Measurements from ENCODE around the gene CTCFL. TPM values are rescaled to one million over a fixed set of nuclear protein-coding genes. Genes with fewer than 3 reads are reported as not detected.

The CTCFL gene
- total and polyA plus RNA-seq, 2 donors (not counting 3 experiments of a cell fraction or from before 2014, with no cell fraction given): not detected

- dilution Hi-C loops (cut with MboI; ENCODE audit: extremely low pct_ligation_motif_present, low sequenced_read_pairs) (no loop called here), intact Hi-C loops (cut with micrococcal nuclease) (no loop called here)
- no peak for TF ChIP-seq JUN (IDR thresholded peaks at IDR 0.05; ENCODE audit: borderline replicate concordance, insufficient read depth, insufficient read length, low read depth)
- TF ChIP-seq GATA2 (IDR thresholded peaks at IDR 0.05; ENCODE audit: insufficient read depth, insufficient read length, low read depth, low read length): no peak
- no peak for TF ChIP-seq FOS (IDR thresholded peaks at IDR 0.05; ENCODE audit: borderline replicate concordance, insufficient read depth, low read length)
- TF ChIP-seq POLR2AphosphoS5 (IDR thresholded peaks at IDR 0.05; ENCODE audit: insufficient read depth, low read depth, low read length): no peak
- TF ChIP-seq MYC (IDR thresholded peaks at IDR 0.05; ENCODE audit: low read depth, low read length): no peak
- TF ChIP-seq MAX (IDR thresholded peaks at IDR 0.05; ENCODE audit: insufficient read depth, insufficient read length): no peak
- H3K36me3 ChIP-seq (ENCODE audit: control insufficient read depth in 2 of 2, extremely low read depth in 1 of 2, insufficient read depth in 2 of 2, low read length in 2 of 2): no peaks in the 10 kb centered on the region
- H3K4me1 ChIP-seq (ENCODE audit: control insufficient read depth, extremely low read depth, insufficient read depth, low read length): no peaks in the 10 kb centered on the region
- no peaks in the 10 kb centered on the region for H4K20me1 ChIP-seq (replicated peaks; ENCODE audit: control insufficient read depth, extremely low read depth, insufficient read depth, low read length)
- POLR2A ChIA-PET: no interaction called here
- H3K9me3 ChIP-seq (replicated peaks; ENCODE audit: control insufficient read depth, insufficient read depth, low read length): no peaks in the 10 kb centered on the region
- FAIRE-seq: no peak
- CTCF ChIA-PET: interaction anchor here (1.5 to 1.8 kb wide), 2 partner anchors 24 to 31 kb away, joined by 3 to 5 read pairs; no protein-coding TSS in a partner anchor
- no peak overlapping the region for H2AFZ ChIP-seq (ENCODE audit: low read depth, low read length)
- H3K4me2 ChIP-seq (ENCODE audit: insufficient read depth, low read length): no peak overlapping the region
- H3K4me3 ChIP-seq (replicated peaks in 1 of 3; ENCODE audit: insufficient read depth in 1 of 3, low read depth in 1 of 3, low read length in 3 of 3): no peak overlapping the region
- no peaks in the 10 kb centered on the region for H3K27me3 ChIP-seq (ENCODE audit: control insufficient read depth in 2 of 2, insufficient read depth in 2 of 2, low read length in 2 of 2)
- no peaks in the 10 kb centered on the region for H3K79me2 ChIP-seq (ENCODE audit: control insufficient read depth, insufficient read depth, low read length)
- H3K9me1 ChIP-seq (replicated peaks; ENCODE audit: control insufficient read depth, extremely low read depth, insufficient read depth, low read length): no peaks in the 10 kb centered on the region
- no peak overlapping the region for H3K9ac ChIP-seq (replicated peaks; ENCODE audit: extremely low read depth, insufficient read depth, low read length)
- no peak overlapping the region for H3K27ac ChIP-seq (ENCODE audit: insufficient read depth, low read depth, low read length)
- no TSS peak for BruUV-seq (replicated peaks)
- no peak for DNase-seq (ENCODE audit: low read depth, low spot score)
These were observed 45.4 kb upstream of the CTCFL start for GRCh38 chr20:57570145-57570850.

- POLR2A ChIA-PET: no interaction called here
- TF ChIP-seq MYC (IDR thresholded peaks at IDR 0.05; ENCODE audit: low read depth, low read length) (no peak), POLR2A (IDR thresholded peaks at IDR 0.05; ENCODE audit: low read depth, low read length) (no peak), JUN (IDR thresholded peaks at IDR 0.05; ENCODE audit: borderline replicate concordance, insufficient read depth, insufficient read length, low read depth) (no peak), FOS (IDR thresholded peaks at IDR 0.05; ENCODE audit: borderline replicate concordance, insufficient read depth, low read length) (no peak), EZH2 (IDR thresholded peaks at IDR 0.05; ENCODE audit: borderline replicate concordance, low read depth, low read length, severe bottlenecking) (no peak)
- intact Hi-C loops (cut with micrococcal nuclease): no loop called here
These were observed 44.0 kb upstream of the CTCFL start for GRCh38 chr20:57568960-57569359.

More at GRCh38 chr20:57568960-57569359, 44.0 kb upstream of the CTCFL start:
- H3K9ac ChIP-seq (replicated peaks; ENCODE audit: extremely low read depth, insufficient read depth, low read length): no peak overlapping the region
- H3K27me3 ChIP-seq (ENCODE audit: control insufficient read depth in 2 of 2, insufficient read depth in 2 of 2, low read length in 2 of 2): no peaks in the 10 kb centered on the region
- H3K9me1 ChIP-seq (replicated peaks; ENCODE audit: control insufficient read depth, extremely low read depth, insufficient read depth, low read length): no peaks in the 10 kb centered on the region
- dilution Hi-C loops (cut with MboI; ENCODE audit: extremely low pct_ligation_motif_present, low sequenced_read_pairs): no loop called here
- H3K4me3 ChIP-seq (replicated peaks in 1 of 3; ENCODE audit: insufficient read depth in 1 of 3, low read depth in 1 of 3, low read length in 3 of 3): no peak overlapping the region
- no peaks in the 10 kb centered on the region for H4K20me1 ChIP-seq (replicated peaks; ENCODE audit: control insufficient read depth, extremely low read depth, insufficient read depth, low read length)
- CTCF ChIA-PET: interaction anchor here (1.4 to 1.8 kb wide), 3 partner anchors 13 to 32 kb away, joined by 3 to 5 read pairs (median 3); no protein-coding TSS in a partner anchor
- no peaks in the 10 kb centered on the region for H3K36me3 ChIP-seq (ENCODE audit: control insufficient read depth in 2 of 2, extremely low read depth in 1 of 2, insufficient read depth in 2 of 2, low read length in 2 of 2)
- BruUV-seq (replicated peaks): no TSS peak
- no peak for DNase-seq (ENCODE audit: low read depth, low spot score)
- no peak overlapping the region for H3K27ac ChIP-seq (ENCODE audit: insufficient read depth, low read depth, low read length)
- no peaks in the 10 kb centered on the region for H3K79me2 ChIP-seq (ENCODE audit: control insufficient read depth, insufficient read depth, low read length)
- H3K9me3 ChIP-seq (replicated peaks; ENCODE audit: control insufficient read depth, insufficient read depth, low read length): no peaks in the 10 kb centered on the region
- H2AFZ ChIP-seq (ENCODE audit: low read depth, low read length): no peak overlapping the region
- FAIRE-seq: no peak
- no peak overlapping the region for H3K4me2 ChIP-seq (ENCODE audit: insufficient read depth, low read length)
- no peaks in the 10 kb centered on the region for H3K4me1 ChIP-seq (ENCODE audit: control insufficient read depth, extremely low read depth, insufficient read depth, low read length)

Data from endothelial cell of umbilical vein (primary cell).